Measurements from ENCODE around the gene TTC7B. TPM values are rescaled to one million over a fixed set of nuclear protein-coding genes. Genes with fewer than 3 reads are reported as not detected.

The TTC7B gene
- total and polyA plus RNA-seq, 2 of the 8 experiments (the other 6 are each of a cell fraction or from before 2014, with no cell fraction given): 23.7 to 34.0 TPM

DNA sequence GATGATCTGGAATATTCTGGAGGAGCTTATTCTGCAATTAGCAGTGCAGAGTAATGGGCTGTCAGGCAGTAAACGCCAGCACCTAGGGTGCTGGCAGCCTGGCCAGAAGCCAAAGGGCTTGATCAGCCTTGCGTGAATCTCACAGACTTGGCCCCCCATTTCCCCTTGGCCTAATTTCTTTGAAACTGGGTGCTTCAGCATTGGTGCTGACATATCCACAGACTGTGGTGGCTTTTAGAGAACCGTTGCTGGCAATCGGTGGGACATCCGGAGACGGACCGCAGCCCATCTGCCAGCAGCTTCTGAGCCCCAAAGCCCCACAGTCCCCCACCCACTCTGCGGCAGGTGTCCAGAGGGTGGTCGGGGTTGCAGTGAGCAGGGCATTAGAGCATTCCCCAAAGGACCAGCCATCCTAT, 262.3 kb downstream of the TTC7B start:
- Histone ChIP-seq H3K9ac (replicated peaks in 1 of 4; ENCODE audit: extremely low read depth in 1 of 4, low read depth in 3 of 4, low read length in 3 of 4) (no peak overlapping the region), H3K79me2 (ENCODE audit: control insufficient read depth in 1 of 2, insufficient read depth in 2 of 2, low read length in 2 of 2) (no peaks in the 10 kb centered on the region), H2BK20ac (ENCODE audit: low read length) (no peak overlapping the region), H3K23me2 (ENCODE audit: low read depth, low read length) (no peaks in the 10 kb centered on the region), H2AFZ (ENCODE audit: low read length) (no peak overlapping the region), H3K9me3 (ENCODE audit: insufficient read depth in 2 of 2, low read depth in 1 of 2, low read length in 1 of 2) (peaks cover 3 to 8% of the 10 kb centered on the region in 2 experiments; a peak in 2 of 4 replicates), H2AK5ac (ENCODE audit: low read depth, low read length) (no peak overlapping the region), H2BK120ac (replicated peaks; ENCODE audit: low read depth, low read length) (no peak overlapping the region), H2BK12ac (ENCODE audit: low read depth, low read length) (no peak overlapping the region), H3K14ac (ENCODE audit: insufficient read length) (no peak overlapping the region), H4K5ac (ENCODE audit: insufficient read length, low read depth, low read length) (no peak overlapping the region), H4K20me1 (replicated peaks in 1 of 2; ENCODE audit: control insufficient read depth in 1 of 2, insufficient read depth in 2 of 2, low read length in 2 of 2) (no peaks in the 10 kb centered on the region), H3K27ac (ENCODE audit: low read depth, low read length) (no peak overlapping the region), H2BK15ac (ENCODE audit: low read length) (no peak overlapping the region), H3K23ac (ENCODE audit: insufficient read length) (no peak overlapping the region), H3K27me3 (replicated peaks in 1 of 4; ENCODE audit: control insufficient read depth in 3 of 4, extremely low read depth in 1 of 4, insufficient read depth in 3 of 4, low read length in 3 of 4) (no peaks in the 10 kb centered on the region; a peak in 1 of 7 replicates), H3K79me1 (ENCODE audit: low read depth, low read length) (no peaks in the 10 kb centered on the region), H3K4ac (replicated peaks; ENCODE audit: insufficient read length, low read depth, low read length) (no peak overlapping the region), H2BK5ac (ENCODE audit: low read depth, low read length) (no peak overlapping the region), H3K56ac (replicated peaks; ENCODE audit: insufficient read length, low read depth, low read length) (no peak overlapping the region), H3K4me1 (replicated peaks in 1 of 4; ENCODE audit: control insufficient read depth in 3 of 4, insufficient read depth in 4 of 4, low read length in 3 of 4) (peaks cover 0 to 17% (median 14%) of the 10 kb centered on the region in 4 experiments; a peak in 6 of 7 replicates), H3K18ac (ENCODE audit: extremely low read depth, low read length) (no peak overlapping the region), H4K8ac (ENCODE audit: extremely low read depth, insufficient read depth, low read length) (no peak overlapping the region; the same call in 1 of the 2 replicates), H3K4me2 (ENCODE audit: insufficient read depth in 1 of 2, low read depth in 2 of 2, low read length in 2 of 2) (no peak overlapping the region), H3K36me3 (ENCODE audit: control insufficient read depth in 2 of 4, insufficient read depth in 4 of 4, low read length in 3 of 4) (no peaks in the 10 kb centered on the region), H4K91ac (replicated peaks; ENCODE audit: insufficient read length, low read length) (no peak overlapping the region), H3K4me3 (ENCODE audit: extremely low read depth in 1 of 4, insufficient read depth in 2 of 4, low read depth in 3 of 4, low read length in 4 of 4) (no peak overlapping the region)
- ChIA-PET CTCF (ENCODE audit: partially characterized antibody) (interaction anchor here (0.6 to 2.0 kb wide), 17 partner anchors 8 to 234 kb away, joined by 3 to 10 read pairs (median 4); no protein-coding TSS in a partner anchor), POLR2A (ENCODE audit: partially characterized antibody) (no interaction called here)
- WGBS, 2 experiments (ENCODE audit: extremely low coverage in 1 of 2, insufficient coverage in 1 of 2, insufficient read length in 1 of 2, insufficient replicate concordance in 2 of 2, low coverage in 1 of 2, low lambda C conversion rate in 2 of 2, missing lambda C conversion rate in 1 of 2): 80% methylated on average over 6 of the region's 9 CpGs; no CpG with 5 or more reads in 1 of the 2 experiments
- FAIRE-seq (no peak), DNase-seq (ENCODE audit: low read depth in 1 of 2, low spot score in 2 of 2) (no peak)
- no peak for TF ChIP-seq BCL11A (IDR thresholded peaks at IDR 0.05; ENCODE audit: low read depth in 2 of 2, low read length in 2 of 2)
- no peak for TF ChIP-seq RNF2 (IDR thresholded peaks at IDR 0.05; ENCODE audit: borderline replicate concordance, low read depth, low read length, missing control alignments, poor library complexity, severe bottlenecking)
- TF ChIP-seq SAP30 (IDR thresholded peaks at IDR 0.05; ENCODE audit: insufficient read depth, insufficient replicate concordance, low read length): no peak
- no peak for TF ChIP-seq TEAD4 (IDR thresholded peaks at IDR 0.05; ENCODE audit: low read depth, low read length)
- TF ChIP-seq CREB1 (IDR thresholded peaks at IDR 0.05): no peak
